Measurements from ENCODE around the gene TKT. TPM values are rescaled to one million over a fixed set of nuclear protein-coding genes. Genes with fewer than 3 reads are reported as not detected.
"Not testable (repeated sequence)": the region's sequence is repeated elsewhere in the genome, so short reads cannot be mapped to it uniquely, and the experiment has no call there.

The TKT gene
- total and polyA plus RNA-seq, 9 donors: 28.8 to 49.5 (median 37.9) TPM

DNA sequence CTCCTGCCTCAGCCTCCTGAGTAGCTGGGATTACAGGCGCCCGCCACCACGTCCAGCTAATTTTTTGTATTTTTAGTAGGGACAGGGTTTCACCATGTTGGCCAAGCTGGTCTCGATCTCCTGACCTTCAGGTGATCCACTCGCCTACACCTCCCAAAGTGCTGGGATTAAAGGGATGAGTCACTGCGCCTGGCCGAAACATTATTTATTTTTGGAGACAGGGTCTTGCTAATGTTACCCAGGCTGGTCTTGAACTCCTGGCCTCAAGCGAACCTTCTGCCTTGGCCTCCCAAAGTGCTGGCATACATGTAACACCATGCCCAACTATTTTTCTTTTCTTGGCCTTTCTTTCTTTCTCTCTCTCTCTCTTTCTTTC lies 2.9 kb downstream of the TKT start:
- not testable (repeated sequence) for H3K36me3 ChIP-seq (ENCODE audit: control insufficient read depth, insufficient read depth, low read length); H3K4me3 ChIP-seq (ENCODE audit: low read length); H3K27ac ChIP-seq (ENCODE audit: low read length); H3K9me3 ChIP-seq (replicated peaks; ENCODE audit: control insufficient read depth, low read depth, low read length); H3K27me3 ChIP-seq (ENCODE audit: control insufficient read depth, insufficient read depth, low read length); DNase-seq
- peaks cover 20% of the 10 kb centered on the region for H3K4me1 ChIP-seq (ENCODE audit: control insufficient read depth, insufficient read depth, low read length)
- 95% methylated on average over 8 of the region's 8 CpGs for WGBS (ENCODE audit: insufficient coverage)

DNA sequence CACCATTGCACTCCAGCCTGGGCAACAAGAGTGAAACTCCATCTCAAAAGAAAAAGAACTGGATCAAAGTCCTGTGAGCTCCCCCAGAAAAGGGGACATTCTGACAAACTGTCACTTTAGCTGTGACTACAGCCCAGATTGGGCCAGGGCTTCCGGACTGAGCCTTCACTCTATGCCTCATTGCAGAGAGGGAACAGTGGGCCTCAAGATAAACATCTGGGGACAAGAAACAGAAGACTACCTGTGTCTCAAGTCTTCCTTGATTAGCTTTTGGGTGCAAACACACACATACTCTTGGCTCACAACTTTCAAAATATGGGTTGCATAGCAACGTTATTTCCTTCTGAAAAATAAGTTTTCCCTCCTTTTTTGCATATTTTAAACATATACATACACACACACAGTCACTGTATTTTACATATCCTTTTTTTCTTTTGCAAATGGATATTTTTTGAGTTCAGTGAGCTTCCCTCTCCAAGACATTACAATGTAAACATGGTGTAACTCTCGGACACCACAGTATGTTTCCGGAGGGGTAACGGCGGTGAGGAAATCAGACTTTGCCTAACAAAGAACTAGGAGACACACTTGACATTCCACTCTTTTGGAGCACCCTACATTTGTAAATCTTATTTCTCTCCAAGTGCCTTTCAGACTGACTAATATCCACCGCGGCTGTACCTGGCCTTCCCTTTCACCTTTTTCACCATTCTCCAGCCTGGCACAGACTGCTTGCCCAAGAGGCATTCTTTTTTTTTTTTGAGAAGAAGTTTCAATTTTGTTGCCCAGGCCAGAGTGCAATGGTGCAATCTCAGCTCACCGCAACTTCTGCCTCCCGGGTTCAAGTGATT lies 3.5 kb downstream of the TKT start:
- H3K4me1 ChIP-seq (ENCODE audit: control insufficient read depth, insufficient read depth, low read length): peaks cover 20% of the 10 kb centered on the region
- H3K27me3 ChIP-seq (ENCODE audit: control insufficient read depth, insufficient read depth, low read length): no peaks in the 10 kb centered on the region
- no peak overlapping the region for H3K4me3 ChIP-seq (ENCODE audit: low read length)
- 55% methylated on average over 4 of the region's 10 CpGs for WGBS (ENCODE audit: insufficient coverage)
- no peak overlapping the region for H3K27ac ChIP-seq (ENCODE audit: low read length)
- H3K9me3 ChIP-seq (replicated peaks; ENCODE audit: control insufficient read depth, low read depth, low read length): no peaks in the 10 kb centered on the region
- DNase-seq: no peak
- no peaks in the 10 kb centered on the region for H3K36me3 ChIP-seq (ENCODE audit: control insufficient read depth, insufficient read depth, low read length)

DNA sequence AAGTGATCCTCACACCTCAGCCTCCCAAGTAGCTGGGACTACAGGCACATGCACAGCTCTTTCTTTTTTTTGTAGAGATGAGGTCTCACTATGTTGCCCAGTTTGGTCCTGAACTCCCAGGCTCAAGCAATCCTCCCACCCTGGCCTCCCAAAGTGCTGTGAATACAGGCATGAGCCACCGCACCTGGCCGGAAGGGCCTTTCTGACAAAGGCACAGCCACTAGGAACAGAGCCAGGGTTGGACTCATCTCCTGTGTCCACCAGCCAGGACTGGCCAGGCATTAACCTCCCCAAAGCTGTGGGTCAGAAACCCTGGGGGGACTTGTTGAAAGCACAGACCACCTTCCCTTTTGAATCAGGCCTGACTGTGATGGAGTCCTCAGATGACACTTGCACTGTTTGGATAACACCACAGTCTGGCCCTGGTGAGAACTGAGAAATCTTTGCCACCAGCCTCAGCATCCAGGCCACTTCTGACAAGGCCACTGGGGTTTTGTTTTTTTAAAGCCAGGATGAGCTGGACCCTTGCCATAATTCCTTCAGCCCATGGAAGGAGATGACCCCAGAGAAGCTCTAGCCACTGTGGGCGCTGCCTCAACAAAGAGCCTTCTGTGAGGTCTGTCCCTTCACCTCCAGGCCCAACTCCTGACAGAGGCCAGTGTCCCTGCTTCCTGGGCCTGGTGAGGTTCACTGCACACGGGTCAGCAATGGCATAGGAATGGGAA lies 4.8 kb downstream of the TKT start:
- H3K4me1 ChIP-seq (ENCODE audit: control insufficient read depth, insufficient read depth, low read length): peaks cover 18% of the 10 kb centered on the region

DNA sequence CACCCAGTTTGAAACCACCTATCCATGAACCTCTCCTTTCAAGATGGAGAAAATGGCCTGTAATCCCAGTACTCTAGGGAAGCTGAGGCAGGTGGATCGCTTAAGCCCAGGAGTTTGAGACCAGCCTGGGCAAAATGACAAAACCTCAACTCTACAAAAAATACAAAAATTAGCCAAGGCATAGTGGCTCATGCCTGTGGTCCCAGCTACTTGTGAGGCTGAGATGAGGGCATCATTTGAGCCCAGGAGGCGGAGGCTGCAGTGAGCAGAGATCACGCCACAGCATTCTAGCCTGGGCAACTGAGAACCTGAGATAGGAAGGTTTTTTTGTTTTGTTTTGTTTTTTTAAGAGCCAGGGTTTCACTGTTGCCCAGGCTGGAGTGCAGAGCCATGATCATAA lies 5.4 kb downstream of the TKT start:
- Histone ChIP-seq H3K4me1 (ENCODE audit: control insufficient read depth, insufficient read depth, low read length) (peaks cover 17% of the 10 kb centered on the region), H3K27me3 (ENCODE audit: control insufficient read depth, insufficient read depth, low read length) (no peaks in the 10 kb centered on the region), H3K36me3 (ENCODE audit: control insufficient read depth, insufficient read depth, low read length) (no peaks in the 10 kb centered on the region), H3K9me3 (replicated peaks; ENCODE audit: control insufficient read depth, low read depth, low read length) (peaks cover 2% of the 10 kb centered on the region), H3K27ac (ENCODE audit: low read length) (no peak overlapping the region), H3K4me3 (ENCODE audit: low read length) (no peak overlapping the region)
- WGBS (ENCODE audit: insufficient coverage): 100% methylated on average over 2 of the region's 3 CpGs
- DNase-seq: no peak

More for the DNA sequence above, 4.8 kb downstream of the TKT start:
- Histone ChIP-seq H3K27me3 (ENCODE audit: control insufficient read depth, insufficient read depth, low read length) (no peaks in the 10 kb centered on the region), H3K27ac (ENCODE audit: low read length) (no peak overlapping the region), H3K4me3 (ENCODE audit: low read length) (no peak overlapping the region), H3K36me3 (ENCODE audit: control insufficient read depth, insufficient read depth, low read length) (no peaks in the 10 kb centered on the region), H3K9me3 (replicated peaks; ENCODE audit: control insufficient read depth, low read depth, low read length) (no peaks in the 10 kb centered on the region)
- DNase-seq: no peak
- 74% methylated on average over 3 of the region's 4 CpGs for WGBS (ENCODE audit: insufficient coverage)

DNA sequence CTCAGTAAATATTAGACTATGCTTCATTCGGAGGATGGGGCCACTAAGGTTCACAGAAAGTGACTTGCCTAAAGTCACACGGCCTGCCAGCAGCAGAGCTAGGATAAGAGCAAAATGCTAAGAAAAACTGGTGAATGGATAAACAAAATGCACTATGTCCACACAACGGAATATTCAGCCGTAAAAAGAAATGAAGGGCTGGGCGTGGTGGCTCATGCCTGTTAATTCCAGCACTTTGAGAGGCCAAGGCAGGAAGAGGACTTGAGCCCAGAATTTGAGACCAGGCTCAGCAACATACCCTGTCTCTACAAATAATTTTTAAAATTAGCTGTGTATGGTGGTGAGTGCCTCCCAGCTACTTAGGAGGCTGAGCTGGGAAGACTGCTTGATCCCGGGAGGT lies 7.7 kb downstream of the TKT start:
- Histone ChIP-seq H3K36me3 (ENCODE audit: control insufficient read depth, insufficient read depth, low read length) (no peaks in the 10 kb centered on the region), H3K27ac (ENCODE audit: low read length) (no peak overlapping the region), H3K4me3 (ENCODE audit: low read length) (no peak overlapping the region), H3K27me3 (ENCODE audit: control insufficient read depth, insufficient read depth, low read length) (peaks cover 8% of the 10 kb centered on the region), H3K4me1 (ENCODE audit: control insufficient read depth, insufficient read depth, low read length) (peaks cover 13% of the 10 kb centered on the region), H3K9me3 (replicated peaks; ENCODE audit: control insufficient read depth, low read depth, low read length) (peaks cover 2% of the 10 kb centered on the region)
- WGBS (ENCODE audit: insufficient coverage): 80% methylated on average over 2 of the region's 6 CpGs
- DNase-seq: no peak

DNA sequence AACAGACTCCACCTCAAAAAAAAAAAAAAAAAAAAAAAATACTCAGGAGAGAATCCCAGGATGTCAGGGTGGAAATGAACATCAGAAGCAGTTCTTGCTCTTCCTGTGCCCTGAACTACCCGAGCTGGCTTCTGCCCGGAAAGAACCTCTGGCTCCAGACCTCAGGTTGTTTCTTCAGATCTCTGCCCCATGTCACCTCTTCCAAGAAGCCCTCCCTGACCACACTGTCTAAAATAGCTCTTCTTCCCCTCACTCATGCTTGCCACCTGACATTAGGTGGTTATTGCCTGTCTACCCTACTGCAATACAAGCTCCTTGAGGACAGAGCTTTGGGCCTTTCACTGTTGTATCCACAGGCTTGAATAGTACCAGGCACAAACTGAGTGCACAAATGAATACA lies 8.2 kb downstream of the TKT start:
- WGBS (ENCODE audit: insufficient coverage): 78% methylated on average over 2 of the region's 2 CpGs
- no peak for DNase-seq
- Histone ChIP-seq H3K4me1 (ENCODE audit: control insufficient read depth, insufficient read depth, low read length) (peaks cover 18% of the 10 kb centered on the region), H3K4me3 (ENCODE audit: low read length) (no peak overlapping the region), H3K9me3 (replicated peaks; ENCODE audit: control insufficient read depth, low read depth, low read length) (peaks cover 2% of the 10 kb centered on the region), H3K27me3 (ENCODE audit: control insufficient read depth, insufficient read depth, low read length) (peaks cover 9% of the 10 kb centered on the region), H3K27ac (ENCODE audit: low read length) (no peak overlapping the region), H3K36me3 (ENCODE audit: control insufficient read depth, insufficient read depth, low read length) (no peaks in the 10 kb centered on the region)

DNA sequence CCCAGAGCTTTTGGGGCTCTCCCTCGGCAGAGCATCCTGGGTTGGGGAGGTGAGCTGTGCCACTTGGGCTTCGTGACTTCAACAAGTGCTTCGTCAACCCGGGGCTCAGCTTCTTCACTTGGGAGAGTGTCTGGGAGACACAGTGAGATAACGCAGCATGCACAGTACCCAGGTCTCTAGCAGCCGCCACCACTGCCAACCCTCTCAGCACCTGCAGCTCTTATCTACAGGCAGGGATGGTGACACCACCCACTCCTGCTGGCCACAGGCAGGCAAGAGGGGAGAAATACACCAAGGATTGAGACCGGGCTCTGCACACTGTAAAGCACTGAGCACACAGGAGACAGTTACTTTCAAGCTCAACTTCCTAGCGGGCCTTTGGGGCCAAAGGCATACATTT lies 11.6 kb downstream of the TKT start:
- no peak for DNase-seq
- no peak overlapping the region for H3K4me3 ChIP-seq (ENCODE audit: low read length)
- peaks cover 47% of the 10 kb centered on the region for H3K4me1 ChIP-seq (ENCODE audit: control insufficient read depth, insufficient read depth, low read length)
- H3K9me3 ChIP-seq (replicated peaks; ENCODE audit: control insufficient read depth, low read depth, low read length): peaks cover 2% of the 10 kb centered on the region
- H3K36me3 ChIP-seq (ENCODE audit: control insufficient read depth, insufficient read depth, low read length): peaks cover 13% of the 10 kb centered on the region
- H3K27ac ChIP-seq (ENCODE audit: low read length): no peak overlapping the region
- 81% methylated on average over 5 of the region's 8 CpGs for WGBS (ENCODE audit: insufficient coverage)
- H3K27me3 ChIP-seq (ENCODE audit: control insufficient read depth, insufficient read depth, low read length): peaks cover 10% of the 10 kb centered on the region

DNA sequence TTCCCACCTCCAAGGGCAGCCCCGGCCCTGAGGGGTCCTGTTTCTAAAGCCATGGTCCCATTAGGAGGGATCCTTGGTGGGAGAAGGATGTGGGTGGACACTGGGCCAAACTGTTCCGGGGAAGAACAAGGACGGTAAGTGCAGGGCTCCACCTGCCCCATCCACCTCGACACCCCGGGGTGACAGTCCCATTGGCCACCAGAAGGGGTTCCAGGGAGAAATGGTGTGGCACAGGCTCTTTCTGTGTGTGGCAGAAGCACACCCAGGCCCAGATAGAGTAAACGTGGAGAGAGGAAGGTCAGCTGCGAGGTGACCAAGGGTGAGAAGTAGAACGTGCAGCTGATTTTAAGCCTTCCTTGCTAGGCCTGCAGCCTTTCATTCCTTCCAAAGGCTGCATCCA lies 12.0 kb downstream of the TKT start:
- Histone ChIP-seq H3K4me3 (ENCODE audit: low read length) (no peak overlapping the region), H3K9me3 (replicated peaks; ENCODE audit: control insufficient read depth, low read depth, low read length) (peaks cover 2% of the 10 kb centered on the region), H3K27me3 (ENCODE audit: control insufficient read depth, insufficient read depth, low read length) (peaks cover 10% of the 10 kb centered on the region), H3K4me1 (ENCODE audit: control insufficient read depth, insufficient read depth, low read length) (peaks cover 46% of the 10 kb centered on the region), H3K36me3 (ENCODE audit: control insufficient read depth, insufficient read depth, low read length) (peaks cover 18% of the 10 kb centered on the region), H3K27ac (ENCODE audit: low read length) (no peak overlapping the region)
- no peak for DNase-seq
- 70% methylated on average over 3 of the region's 8 CpGs for WGBS (ENCODE audit: insufficient coverage)

DNA sequence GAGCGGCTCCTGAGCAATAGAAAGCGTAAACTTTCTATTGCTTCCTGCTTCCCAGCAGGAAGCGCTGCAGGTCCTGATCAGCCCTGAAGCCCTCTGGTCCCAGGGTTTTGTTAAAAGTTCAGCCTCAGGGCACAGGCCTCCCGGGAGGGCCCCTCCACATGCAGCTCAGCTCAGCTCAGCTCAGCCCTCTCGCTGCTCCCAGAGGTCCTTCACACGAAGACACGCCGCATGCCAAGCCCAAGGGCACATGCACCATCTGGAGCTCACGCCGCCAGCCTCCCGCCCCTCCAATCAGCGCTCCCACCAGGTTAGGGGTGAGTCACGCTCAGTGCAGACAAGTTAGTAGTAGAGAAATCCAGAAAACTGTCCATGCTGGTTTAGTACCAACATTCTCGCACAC lies 12.7 kb downstream of the TKT start:
- peaks cover 2% of the 10 kb centered on the region for H3K9me3 ChIP-seq (replicated peaks; ENCODE audit: control insufficient read depth, low read depth, low read length)
- H3K4me3 ChIP-seq (ENCODE audit: low read length): no peak overlapping the region
- peaks cover 50% of the 10 kb centered on the region for H3K4me1 ChIP-seq (ENCODE audit: control insufficient read depth, insufficient read depth, low read length)
- H3K36me3 ChIP-seq (ENCODE audit: control insufficient read depth, insufficient read depth, low read length): peaks cover 20% of the 10 kb centered on the region
- peaks cover 10% of the 10 kb centered on the region for H3K27me3 ChIP-seq (ENCODE audit: control insufficient read depth, insufficient read depth, low read length)
- 54% methylated on average over 8 of the region's 14 CpGs for WGBS (ENCODE audit: insufficient coverage)
- H3K27ac ChIP-seq (ENCODE audit: low read length): no peak overlapping the region
- no peak for DNase-seq

DNA sequence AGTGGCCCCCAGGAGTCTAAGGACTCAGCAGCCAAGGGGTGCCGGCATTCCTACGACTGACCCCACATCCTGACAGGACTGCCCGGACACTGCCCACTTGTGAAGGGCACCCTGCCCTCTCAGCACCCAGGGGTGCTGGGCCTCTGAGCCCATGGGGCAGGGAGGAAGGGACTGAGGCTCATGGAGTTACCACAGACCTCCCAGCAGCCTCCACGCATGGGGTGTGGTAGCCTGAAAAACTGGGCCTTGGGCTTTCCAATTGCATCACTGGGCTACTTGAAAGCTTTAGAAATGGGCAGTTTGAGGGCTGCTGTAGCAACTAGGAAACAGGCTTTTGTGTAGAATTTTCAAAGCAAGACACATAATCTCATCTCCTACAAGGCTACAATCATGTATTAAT lies 13.2 kb downstream of the TKT start:
- Histone ChIP-seq H3K27ac (ENCODE audit: low read length) (no peak overlapping the region), H3K4me1 (ENCODE audit: control insufficient read depth, insufficient read depth, low read length) (peaks cover 51% of the 10 kb centered on the region), H3K27me3 (ENCODE audit: control insufficient read depth, insufficient read depth, low read length) (peaks cover 10% of the 10 kb centered on the region), H3K36me3 (ENCODE audit: control insufficient read depth, insufficient read depth, low read length) (peaks cover 20% of the 10 kb centered on the region), H3K4me3 (ENCODE audit: low read length) (no peak overlapping the region), H3K9me3 (replicated peaks; ENCODE audit: control insufficient read depth, low read depth, low read length) (peaks cover 2% of the 10 kb centered on the region)
- no peak for DNase-seq
- WGBS (ENCODE audit: insufficient coverage): 90% methylated on average over 3 of the region's 4 CpGs
